Activated gamma-delta T cell treated with Interleukin-2 at 50 U/mL for 16 hours (primary cell): ENCODE results near the gene RASAL2.
A peak's percentile ranks its signal among the peaks of the same experiment; 100 is the strongest.

ENCODE experiments used
- DNase-seq: peaks from one replicate; pipeline ENCODE4 v3.0.0-alpha.2; 2020

Gene RASAL2

GRCh38 chr1:178528953-178529335, 435.0 kb downstream of the RASAL2 start:
- DNase-seq = no peak

GRCh38 chr1:178529364-178530036, 435.6 kb downstream of the RASAL2 start:
- DNase-seq = no peak

GRCh38 chr1:178530037-178530402, 436.1 kb downstream of the RASAL2 start:
- no peak for DNase-seq

GRCh38 chr1:178530502-178530901, 436.6 kb downstream of the RASAL2 start:
- no peak for DNase-seq

- no peak for DNase-seq
These were observed 438.0 kb downstream of the RASAL2 start for GRCh38 chr1:178531887-178532286.

GRCh38 chr1:178532392-178532791, 438.5 kb downstream of the RASAL2 start:
- DNase-seq = peak; percentile 76

GRCh38 chr1:178533121-178533946, 439.4 kb downstream of the RASAL2 start:
- no peak for DNase-seq
